ENCODE data around the gene KCNAB1.

Gene KCNAB1

DNA sequence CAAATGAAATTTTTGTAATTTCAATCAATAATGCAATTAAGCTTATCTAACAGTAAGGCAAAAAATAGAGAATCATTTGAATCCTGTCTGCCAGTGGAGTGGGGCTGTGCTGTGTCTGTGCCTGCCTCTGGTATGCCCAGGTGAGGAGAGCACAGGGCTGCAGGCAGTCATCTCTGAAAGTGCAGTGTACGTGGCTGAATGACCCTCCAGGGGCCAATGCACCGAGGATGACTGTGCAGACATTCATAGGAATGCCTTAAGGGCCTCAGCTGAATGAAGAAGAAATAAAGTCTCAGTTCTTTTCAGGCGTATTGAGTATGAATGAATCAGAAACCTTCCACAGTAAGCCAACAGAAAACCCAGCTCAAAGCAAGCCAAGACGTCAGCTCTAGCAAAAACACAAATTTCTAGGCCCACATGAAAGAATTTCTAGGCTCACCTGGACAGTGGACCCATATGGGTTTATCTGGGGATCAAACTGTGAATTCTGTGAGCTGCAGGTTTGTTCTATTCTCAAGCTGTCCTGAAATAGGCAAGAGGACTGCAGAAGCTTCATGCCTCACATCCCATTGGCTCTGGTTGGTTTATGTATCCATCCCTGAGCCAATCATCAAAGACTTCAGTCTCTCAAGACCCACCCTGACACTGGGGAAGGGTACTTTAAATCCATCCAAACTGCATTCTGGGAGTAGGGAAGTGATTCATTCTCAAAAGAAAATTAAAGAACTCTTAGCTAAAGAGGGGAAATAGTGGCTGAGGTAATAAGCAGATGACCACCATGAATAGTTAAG lies 311.2 kb downstream of the KCNAB1 start:
- in situ Hi-C loops (cut with MboI; ENCODE audit: low sequenced_read_pairs), result no loop called here

DNA sequence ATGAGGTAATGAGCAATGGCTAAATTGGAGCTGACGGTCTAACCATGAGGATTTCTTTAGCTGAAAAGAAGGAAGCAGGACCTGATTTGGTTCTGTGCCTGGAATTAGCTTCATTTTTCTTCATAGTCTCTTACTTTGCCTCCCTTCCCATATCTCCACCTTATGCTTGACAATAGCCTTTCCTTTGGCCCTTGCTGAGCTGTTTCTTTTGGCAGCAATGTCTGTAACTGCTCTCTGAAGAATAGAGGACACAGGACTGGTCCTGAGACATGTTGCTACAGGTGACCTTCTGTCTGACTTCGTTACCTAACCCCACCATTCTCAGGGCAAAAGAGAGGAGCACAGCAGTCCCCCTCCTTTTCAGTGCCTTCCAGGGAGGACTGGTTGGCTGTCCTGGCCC lies 312.2 kb downstream of the KCNAB1 start:
- in situ Hi-C loops (cut with MboI; ENCODE audit: low sequenced_read_pairs), result no loop called here

DNA sequence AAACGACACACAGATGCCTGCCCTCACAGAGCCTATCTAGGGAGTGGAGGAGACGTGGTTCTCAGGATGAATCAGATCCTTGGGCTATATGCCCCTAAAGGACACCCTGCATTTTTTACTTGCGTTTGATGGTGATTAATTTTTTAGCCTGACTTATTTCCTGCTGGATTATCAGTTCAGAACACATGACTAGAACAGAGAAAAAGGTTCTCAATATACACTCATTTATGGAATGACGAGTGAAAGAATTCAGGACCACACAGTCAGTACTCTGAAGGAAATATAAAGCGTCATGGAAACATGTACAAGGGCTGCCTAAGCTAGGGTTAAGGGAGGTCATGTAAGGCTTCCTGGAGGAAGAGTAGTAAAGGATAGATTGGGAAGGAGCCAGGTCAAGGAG lies 312.8 kb downstream of the KCNAB1 start:
- in situ Hi-C loops (cut with MboI; ENCODE audit: low sequenced_read_pairs), result no loop called here

DNA sequence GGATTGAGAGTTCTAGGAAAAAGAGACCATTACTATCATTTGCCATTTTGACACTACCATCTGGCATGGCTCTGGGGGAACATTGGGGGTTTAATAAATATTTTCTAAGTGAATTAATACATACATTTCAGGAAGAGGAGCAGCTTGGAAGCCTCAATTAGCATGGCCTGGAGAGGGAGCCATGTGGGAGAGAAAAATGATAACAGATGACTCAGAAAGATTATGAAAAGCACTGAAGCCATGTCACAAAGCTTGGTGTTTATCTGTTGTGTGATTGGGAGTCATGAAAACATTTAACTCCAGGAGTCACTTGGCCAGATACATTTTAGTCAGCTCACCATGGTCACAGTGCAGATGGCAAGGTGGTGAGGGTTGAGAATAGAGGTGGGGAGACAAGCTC lies 313.5 kb downstream of the KCNAB1 start:
- in situ Hi-C loops (cut with MboI; ENCODE audit: low sequenced_read_pairs), result no loop called here

DNA sequence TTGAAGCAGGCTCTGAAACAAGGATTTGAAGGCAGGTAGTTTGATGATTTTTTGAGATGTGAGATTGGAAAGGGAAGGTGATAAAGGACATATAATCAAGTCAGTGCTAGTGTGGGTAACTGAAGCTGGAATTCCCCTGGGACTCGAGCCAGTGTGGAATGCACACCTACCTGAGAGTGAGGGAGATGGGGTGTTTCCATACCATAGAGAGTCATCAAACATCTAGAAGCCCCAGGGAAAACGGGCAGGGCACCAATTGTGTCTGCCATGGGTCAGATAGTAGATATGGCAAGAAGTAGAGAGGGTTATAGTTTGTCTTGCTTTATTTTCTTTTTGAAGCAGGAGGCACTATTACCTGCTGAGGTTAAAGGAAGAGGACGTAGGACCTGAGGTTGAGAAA lies 314.5 kb downstream of the KCNAB1 start:
- in situ Hi-C loops (cut with MboI; ENCODE audit: low sequenced_read_pairs), result no loop called here

DNA sequence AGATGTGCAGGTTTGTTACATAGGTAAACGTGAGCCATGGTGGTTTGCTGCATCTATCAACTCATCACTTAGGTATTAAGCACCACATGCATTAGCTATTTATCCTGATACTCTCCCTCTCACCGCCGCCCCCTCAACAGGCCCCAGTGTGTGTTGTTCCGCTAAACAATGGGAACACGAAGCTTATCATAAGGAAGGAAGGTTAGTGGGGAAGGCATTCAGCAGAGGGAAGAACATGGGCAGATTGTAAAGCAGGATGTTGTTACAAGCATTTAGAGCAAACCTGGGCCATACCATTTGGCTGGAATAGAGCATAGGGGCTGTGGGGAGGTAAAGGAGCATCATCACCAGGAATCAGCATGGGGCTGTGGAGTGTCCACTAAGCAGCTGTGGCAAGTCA lies 322.7 kb downstream of the KCNAB1 start:
- in situ Hi-C loops (cut with MboI; ENCODE audit: low sequenced_read_pairs), result no loop called here

DNA sequence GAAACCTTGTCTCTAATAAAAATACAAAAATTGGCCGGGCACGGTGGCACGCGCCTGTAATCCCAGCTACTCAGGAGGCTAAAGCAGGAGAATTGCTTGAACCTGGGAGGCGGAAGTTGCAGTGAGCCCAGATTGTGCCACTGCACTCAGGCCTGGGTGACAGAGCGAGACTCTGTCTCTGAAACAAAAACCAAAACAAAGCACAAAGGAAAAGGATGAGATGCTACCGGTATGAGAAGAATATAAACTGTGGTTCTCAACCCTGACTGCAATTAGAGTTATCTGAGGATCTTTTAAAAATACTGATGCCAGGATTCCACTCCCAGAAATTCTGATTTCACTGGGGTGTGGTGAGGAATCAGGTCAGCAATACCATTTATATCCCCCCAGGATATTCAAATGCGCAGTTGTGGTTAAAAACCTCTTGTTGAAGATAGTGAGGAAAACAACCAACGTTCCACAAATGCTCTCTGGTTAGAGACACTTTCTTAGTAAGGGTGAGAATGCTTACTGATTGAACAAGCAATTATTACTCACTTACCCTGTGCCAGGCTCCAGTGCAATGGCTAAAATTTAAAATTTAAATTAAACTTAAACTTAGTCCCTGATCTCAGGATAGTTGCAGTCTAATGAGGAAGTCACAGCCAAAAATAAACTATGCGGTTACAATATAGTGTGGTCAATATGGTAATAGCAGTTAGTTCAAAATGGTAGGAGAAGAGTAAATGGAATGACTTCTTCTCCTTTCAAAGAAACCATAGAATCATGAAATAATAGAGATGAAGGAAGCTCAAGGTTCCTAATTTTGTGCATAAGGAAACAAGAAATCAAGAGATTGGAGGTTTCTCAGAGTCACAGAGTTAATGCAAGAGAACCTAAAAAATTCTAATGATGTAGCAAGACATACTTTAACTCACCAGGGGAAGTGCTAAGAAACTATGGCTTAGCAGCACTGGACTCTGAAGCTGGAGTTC lies 325.0 kb downstream of the KCNAB1 start:
- in situ Hi-C loops (cut with MboI; ENCODE audit: low sequenced_read_pairs), result no loop called here

DNA sequence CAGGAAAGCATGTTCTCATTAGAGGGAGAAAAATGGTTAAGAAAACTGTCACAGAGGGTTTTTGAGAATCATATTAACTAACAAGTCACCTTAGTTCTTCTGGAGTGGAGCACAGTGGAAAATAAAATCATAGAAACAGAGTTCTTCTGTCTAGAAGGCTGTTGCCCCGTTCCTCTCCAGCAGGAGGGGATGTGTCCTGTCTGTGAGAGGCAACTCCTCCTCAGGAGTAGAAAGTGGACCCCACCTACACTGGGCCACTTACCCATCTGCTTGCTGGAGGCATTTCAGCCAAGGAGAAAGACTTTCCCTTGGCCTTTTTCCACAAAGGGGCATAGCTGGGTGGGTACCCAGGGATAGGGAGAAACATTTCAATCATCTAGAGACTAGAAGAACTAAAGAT lies 327.9 kb downstream of the KCNAB1 start:
- in situ Hi-C loops (cut with MboI; ENCODE audit: low sequenced_read_pairs), result no loop called here

DNA sequence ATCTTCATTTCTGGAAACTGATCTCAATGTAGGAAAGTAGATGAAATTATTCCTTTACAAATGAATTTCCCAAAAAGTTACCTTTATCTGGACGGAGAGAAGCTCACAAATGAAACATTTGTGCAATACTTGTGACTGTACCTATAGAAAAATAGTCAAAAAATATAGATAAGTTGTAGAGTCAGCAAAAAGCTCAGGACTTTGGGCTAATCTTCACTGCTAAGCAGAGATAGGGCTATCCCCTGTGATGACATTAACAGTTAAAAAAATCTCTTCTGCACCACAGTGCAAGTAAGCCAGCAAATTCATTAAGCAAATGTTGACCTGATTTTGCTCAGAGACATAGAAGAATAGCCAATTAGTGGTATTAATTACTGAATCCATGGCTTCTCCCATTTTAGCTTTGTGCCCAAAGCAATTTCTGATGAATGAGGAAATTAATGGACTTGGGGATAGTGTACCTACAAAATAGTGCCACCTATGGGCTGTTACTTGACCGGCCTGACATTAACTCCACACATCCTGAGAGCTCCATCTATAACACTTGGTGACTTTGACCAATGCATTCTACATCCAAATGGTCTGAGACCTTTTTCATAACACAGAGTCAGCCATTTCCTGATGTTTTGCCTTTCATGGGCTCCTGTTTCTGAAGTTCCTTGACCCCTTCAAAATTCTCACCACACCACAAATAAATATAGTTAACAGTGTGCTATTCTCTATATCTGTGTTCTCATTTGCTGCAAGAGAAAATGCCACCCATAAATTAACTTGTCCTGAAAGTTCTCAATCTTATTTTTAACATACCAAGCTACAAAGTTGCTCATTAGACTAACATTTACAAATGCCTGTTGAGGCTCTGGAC lies 329.6 kb downstream of the KCNAB1 start:
- in situ Hi-C loops (cut with MboI; ENCODE audit: low sequenced_read_pairs), result no loop called here

DNA sequence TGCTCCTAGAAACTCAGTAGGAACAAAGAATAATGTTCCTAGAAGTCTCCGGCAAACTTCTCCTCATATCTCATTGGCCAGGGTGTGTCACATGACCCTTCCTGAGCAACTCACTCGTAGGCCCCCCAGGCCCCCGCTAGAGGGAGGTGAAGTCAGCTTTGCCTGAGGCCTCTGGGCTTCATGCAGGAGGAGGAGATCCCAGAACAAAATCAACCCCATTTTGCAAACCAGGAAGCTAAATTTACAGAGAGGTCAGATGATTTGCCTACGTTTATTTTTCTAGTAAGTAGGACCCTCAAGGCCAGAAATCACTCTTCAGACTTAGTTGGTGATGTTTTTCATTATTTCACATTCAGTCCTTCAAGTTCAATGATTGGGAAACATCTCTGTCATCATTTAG lies 335.5 kb downstream of the KCNAB1 start:
- in situ Hi-C loops (cut with MboI; ENCODE audit: low sequenced_read_pairs), result no loop called here

DNA sequence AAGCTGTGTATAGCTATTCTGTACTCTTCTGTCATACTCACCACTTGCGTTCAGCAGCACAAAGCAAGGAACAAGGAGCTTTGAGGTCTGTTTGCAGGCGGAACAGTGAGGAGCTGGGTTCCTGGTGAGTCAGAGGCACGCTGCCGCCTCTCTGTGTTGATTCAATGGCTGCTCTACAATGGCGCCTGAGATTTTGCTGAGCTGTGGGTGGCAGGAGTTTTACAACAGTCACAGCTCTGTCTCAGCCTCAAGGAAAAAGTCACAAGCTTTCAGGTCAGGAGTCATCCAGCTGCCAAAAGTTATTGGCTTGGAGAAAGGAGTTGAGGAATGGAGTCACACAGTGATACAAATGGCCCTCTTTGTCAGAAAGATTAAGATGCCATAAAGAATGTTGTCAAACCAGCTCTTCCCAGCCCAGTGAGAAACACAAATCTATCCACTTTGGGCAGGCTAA lies 336.4 kb downstream of the KCNAB1 start:
- in situ Hi-C loops (cut with MboI; ENCODE audit: low sequenced_read_pairs), result no loop called here

DNA sequence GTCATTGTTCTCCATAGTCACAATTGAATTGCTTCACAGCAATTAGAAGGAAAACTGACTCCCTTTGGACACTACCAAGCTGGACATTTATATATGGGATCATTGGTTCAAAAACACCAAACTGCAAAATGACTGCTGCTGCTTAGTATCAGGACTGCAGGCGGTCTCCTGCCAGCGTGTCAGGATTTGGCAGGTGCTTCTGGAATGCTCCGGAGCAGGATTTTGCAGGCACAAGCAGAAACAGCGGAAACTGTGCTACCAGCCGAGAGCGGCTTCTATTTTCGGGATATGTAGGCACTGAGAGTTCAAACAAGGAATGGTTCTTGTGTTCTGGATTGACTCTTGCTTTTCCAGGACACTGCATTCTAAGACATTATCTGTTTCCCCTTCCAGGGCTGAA lies 339.1 kb downstream of the KCNAB1 start:
- in situ Hi-C loops (cut with MboI; ENCODE audit: low sequenced_read_pairs), result no loop called here

DNA sequence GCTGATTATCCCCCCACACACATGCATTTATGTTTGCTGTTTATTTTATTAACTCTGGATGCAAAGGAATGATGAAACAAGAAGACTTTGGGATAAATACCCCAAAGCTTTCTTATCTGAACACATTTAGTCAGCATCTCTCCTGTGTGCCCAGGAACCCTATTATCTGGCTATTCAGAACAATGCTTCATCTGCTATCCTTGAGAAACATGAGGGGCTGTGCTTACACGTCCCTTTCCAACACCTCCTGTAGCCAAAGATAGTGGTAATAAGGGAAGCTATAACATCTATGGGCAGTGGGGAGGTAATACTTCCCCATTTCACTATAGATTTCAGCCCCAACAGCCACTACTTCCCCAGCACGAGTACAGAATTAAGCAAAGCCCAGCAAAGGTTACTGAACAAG lies 339.8 kb downstream of the KCNAB1 start:
- in situ Hi-C loops (cut with MboI; ENCODE audit: low sequenced_read_pairs), result no loop called here

DNA sequence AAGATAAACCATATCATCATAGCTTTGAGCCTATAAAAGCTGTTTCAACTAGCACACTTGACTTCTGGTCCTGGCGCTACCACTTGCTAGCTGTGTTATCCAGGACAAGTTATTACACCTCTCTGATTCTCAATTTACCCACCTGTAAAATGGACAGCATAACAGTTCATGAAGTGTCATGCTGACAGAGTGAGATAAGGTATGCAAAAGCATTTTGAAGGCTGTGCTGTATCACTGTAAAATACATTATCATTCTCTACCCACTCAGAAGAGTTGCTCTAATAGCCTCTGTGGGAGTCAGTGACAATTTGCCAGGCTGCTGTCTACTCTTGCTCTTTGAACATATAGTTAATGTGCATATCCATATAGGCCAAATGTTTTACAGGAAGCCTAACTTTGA lies 341.5 kb downstream of the KCNAB1 start:
- in situ Hi-C loops (cut with MboI; ENCODE audit: low sequenced_read_pairs), result no loop called here

DNA sequence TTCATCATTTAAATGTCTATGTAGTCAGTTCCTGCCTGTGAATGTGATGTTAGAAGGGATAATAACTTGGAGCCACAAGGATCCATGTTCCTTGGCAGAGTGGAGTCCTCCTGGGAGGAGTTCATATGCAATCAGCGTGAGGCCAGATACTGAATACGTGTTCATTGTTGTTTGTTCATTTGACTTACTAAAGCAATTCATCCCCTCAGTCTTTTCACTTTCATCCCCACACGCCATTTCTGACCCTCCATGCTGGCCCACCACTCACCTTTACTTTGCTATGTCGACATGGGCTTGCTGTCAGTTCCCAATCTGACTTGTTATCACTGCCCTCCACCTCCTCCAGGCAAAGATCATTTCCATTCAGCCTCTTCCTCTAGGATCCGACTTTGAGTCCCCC lies 342.7 kb downstream of the KCNAB1 start:
- in situ Hi-C loops (cut with MboI; ENCODE audit: low sequenced_read_pairs), result no loop called here

DNA sequence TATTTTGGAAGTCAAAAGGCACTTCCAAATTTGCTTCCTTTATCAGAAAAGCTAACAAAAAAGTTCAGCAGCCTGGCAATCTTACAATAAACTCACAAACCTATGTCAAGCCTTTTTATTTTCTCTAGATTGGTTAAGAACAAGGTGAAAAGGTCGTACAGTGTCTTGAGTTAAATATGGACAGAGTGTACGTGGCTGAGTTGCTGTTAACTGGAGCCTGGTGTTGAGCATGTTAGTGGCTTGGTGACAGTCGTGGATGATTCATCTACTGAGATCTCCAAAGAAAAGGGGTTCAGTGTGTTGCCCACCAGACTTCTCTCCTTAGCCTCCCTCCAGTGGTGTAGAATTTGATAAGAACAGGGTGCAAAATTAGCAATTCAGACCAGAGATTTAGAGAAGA lies 344.8 kb downstream of the KCNAB1 start:
- in situ Hi-C loops (cut with MboI; ENCODE audit: low sequenced_read_pairs), result no loop called here

DNA sequence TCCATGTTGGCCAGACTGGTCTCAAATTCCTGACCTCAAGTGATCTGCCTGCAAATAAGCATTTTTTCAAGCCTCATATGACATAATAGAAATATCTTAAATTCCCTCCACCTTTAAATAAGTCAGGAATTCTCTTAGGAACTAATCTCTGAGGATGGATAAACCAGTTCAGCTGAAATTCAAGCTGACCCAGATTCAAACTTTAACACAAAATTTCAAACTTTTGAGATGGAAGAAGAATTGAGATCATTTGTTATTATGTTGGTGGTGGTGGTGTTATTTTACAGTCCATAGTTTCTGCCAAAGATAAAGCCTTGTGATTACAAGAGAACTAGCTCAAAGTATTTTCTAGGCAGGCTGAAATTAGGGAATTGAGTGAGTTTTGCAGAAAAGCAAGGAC lies 349.1 kb downstream of the KCNAB1 start:
- in situ Hi-C loops (cut with MboI; ENCODE audit: low sequenced_read_pairs), result no loop called here

DNA sequence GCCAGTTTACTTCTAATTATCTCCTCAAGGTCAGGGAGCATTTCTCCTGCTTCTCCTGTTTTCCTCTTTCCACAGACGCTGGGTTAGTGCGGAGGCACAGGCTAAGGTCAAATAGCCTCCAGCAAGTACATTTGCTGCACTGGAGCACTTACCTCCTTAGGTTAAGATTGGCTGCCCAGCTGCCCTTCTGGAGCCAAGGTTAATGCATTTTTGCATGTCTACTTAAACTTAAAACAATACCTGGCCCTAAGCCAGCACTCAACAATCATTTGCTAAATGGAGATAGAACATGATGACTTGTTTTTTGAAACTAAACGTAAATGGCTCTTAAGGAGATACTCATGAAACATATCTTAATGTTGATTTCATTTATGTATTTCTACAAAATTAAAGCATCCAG lies 351.1 kb downstream of the KCNAB1 start:
- in situ Hi-C loops (cut with MboI; ENCODE audit: low sequenced_read_pairs), result no loop called here

DNA sequence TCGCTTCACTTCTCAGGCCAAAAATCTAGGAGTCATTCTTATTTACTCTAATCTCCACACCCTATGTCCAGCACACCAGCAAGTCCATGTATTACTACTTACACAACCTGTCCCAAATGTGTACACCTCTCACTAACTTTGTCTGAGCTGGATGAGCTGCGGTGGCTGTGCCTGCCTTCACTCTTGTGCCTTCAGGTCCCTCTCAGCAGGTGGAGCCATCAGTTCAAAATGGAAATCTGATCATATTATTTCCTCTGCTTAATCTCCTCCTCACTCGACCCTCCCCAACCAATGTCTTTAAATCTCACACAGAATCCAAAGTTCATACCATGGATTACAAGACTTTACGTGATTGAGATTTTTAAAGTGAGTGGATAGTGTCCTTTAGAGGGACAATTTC lies 351.8 kb downstream of the KCNAB1 start:
- in situ Hi-C loops (cut with MboI; ENCODE audit: low sequenced_read_pairs), result no loop called here

DNA sequence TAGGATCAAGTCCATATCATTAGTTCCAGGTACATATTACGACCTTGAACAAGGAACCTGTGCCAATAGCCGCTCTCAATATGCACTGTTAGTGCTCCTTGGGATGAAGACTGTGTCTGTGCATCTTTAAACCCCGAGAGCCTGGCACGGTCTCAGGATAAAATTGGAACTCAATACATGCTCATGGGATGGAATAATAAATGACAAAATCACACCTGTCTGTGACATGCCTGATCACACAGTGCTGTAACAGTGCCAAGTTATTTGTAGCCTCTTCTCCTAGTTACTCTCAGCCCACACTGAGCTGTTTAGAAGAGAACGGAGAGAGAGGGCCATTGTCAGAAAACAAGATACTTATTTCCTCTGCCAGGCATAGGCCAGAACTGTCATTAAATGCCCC lies 352.3 kb downstream of the KCNAB1 start:
- in situ Hi-C loops (cut with MboI; ENCODE audit: low sequenced_read_pairs), result no loop called here

DNA sequence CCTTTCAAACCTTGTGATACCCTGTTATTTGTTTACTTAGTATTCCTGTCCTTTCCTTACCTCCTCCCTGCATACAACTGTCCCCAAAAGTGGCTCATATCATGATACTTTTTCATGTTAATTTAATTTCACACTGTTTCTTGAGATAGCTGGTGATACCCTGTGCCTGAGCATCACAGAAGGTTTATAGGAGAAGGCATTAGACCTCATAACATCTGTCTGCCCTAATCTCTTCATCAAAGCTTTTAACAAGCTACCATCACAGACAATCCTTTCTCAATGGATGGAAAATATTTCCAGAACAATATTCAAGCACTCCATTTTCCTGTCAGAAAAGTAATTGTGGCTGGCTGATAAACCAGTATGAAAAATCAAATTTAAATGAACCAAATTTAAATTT lies 353.0 kb downstream of the KCNAB1 start:
- in situ Hi-C loops (cut with MboI; ENCODE audit: low sequenced_read_pairs), result no loop called here

Measured in HL-60/S4 treated with retinoic acid at 250 ng/mL for 4 days and 3 days (cell line).